Measurements from ENCODE around the gene SPON2. TPM values are rescaled to one million over a fixed set of nuclear protein-coding genes. Genes with fewer than 3 reads are reported as not detected.
A peak's percentile ranks its signal among the peaks of the same experiment; 100 is the strongest.

Gene SPON2
- total RNA-seq, 1 donor = 21.1 TPM

DNA sequence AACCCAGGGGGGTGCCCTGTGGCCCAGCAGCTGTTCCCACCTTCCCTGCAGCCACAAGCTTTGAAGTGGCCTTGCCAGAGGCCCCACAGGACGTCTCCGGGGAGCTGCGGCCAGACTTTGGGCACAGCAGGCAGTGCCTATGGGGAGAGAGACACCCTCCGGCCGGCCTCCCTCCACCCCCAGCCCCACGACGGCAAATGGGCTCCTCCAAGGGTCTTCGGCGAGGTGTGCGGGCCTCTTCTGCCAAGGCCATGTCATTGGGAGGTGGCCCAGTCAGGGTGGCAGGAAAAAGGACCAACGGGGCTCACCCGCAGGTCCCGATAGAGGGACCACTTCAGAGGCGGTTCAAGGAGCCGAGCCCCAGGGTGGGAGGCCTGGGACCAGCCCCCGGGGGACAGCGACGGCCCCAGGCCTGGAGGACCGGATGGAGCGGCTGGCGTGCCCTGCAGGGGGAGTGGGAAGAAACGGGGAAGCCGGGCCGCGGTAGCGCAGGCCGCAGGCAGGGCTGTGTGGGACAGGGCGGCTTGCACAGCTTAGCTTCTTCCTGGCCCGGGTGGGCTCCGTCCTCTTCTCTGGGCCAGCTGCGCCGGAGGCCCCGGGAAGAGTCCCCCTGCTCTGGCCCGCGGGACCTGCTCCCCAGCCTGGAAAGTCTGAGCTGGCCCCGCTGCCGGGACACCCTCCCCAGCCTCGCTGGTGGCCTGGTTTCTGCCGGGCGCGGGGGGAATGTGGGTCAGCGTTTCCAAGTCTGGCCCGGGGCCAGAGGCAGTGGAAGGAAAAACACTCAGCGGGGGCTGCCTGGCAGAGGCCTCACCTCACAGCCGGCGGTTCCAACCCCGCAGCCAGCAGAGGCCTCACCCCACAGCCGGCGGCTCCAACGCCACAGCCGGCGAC, 21.9 kb upstream of the SPON2 start:
- H3K4me3 ChIP-seq (ENCODE audit: low read depth, low read length) = peak overlapping the region; percentile 59
- DNase-seq (ENCODE audit: low read depth) = peak; percentile 50
- no peak for TF ChIP-seq CTCF (IDR thresholded peaks at IDR 0.05; ENCODE audit: insufficient read depth, low read length)

DNA sequence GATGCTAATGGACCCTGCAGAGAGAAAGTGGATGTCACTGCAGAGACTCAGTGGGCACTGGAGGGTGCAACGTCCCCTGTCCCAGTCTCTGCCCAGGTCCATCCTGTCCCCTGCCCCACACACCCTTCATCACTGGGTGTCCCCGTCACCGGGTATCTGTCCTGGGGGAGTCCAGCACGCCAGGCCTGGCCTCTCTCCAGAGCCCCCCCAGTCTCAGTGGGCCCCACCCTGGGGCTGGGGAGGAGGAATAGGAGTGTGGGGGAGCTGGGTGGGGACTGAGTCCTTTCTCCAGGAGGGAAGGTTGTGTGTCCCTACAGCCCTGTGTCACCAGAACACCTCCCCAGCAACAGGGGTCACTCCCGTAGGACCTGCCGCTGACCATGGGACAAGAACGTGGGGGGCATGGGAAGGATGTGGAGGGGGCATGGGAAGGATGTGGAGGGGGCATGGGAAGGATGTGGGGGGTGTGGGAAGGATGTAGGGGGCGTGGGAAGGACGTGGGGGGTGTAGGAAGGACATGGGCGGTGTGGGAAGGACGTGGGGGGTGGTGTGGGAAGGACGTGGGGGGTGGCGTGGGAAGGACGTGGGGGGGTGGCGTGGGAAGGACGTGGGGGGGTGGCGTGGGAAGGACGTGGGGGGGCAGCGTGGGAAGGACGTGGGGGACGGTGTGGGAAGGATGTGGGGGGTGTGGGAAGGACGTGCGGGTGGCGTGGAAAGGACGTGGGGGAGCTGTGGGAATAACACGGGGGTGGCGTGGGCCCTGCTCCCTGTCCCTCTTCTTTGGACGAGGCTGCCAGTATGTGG, 21.0 kb upstream of the SPON2 start:
- no peak for TF ChIP-seq CTCF (IDR thresholded peaks at IDR 0.05; ENCODE audit: insufficient read depth, low read length)
- DNase-seq (ENCODE audit: low read depth) = no peak
- peak overlapping the region; percentile 59 for H3K4me3 ChIP-seq (ENCODE audit: low read depth, low read length)

- no peak for TF ChIP-seq CTCF (IDR thresholded peaks at IDR 0.05; ENCODE audit: insufficient read depth, low read length)
Observed at GRCh38 chr4:1192493-1193205, 20.3 kb upstream of the SPON2 start.

DNA sequence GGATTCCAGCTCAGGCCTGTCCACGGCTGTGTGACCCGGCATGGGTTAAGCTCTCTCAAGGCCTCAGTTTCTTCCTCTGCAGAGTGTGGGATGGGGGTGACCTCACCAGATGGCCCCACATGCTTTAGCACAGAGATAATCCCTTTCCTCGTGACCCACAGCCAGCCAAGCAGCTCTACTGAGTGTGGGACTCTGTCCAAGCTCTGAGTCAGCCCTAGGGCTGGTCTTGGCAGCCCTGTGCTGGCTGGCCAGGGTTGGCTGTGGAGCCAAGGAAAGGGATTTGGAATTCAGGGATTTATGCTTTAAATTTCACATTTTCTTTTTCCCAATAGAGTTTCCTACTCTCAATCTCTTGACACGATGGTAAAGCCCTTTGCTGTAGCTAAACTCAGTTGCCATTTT, 19.7 kb upstream of the SPON2 start:
- no peak for TF ChIP-seq CTCF (IDR thresholded peaks at IDR 0.05; ENCODE audit: insufficient read depth, low read length)
- peak overlapping the region; percentile 10 for H3K4me3 ChIP-seq (ENCODE audit: low read depth, low read length)
- peak; percentile 98 for DNase-seq (ENCODE audit: low read depth)

More at GRCh38 chr4:1192493-1193205, 20.3 kb upstream of the SPON2 start:
- H3K4me3 ChIP-seq (ENCODE audit: low read depth, low read length) = peak overlapping the region; percentile 40
- DNase-seq (ENCODE audit: low read depth) = no peak

DNA sequence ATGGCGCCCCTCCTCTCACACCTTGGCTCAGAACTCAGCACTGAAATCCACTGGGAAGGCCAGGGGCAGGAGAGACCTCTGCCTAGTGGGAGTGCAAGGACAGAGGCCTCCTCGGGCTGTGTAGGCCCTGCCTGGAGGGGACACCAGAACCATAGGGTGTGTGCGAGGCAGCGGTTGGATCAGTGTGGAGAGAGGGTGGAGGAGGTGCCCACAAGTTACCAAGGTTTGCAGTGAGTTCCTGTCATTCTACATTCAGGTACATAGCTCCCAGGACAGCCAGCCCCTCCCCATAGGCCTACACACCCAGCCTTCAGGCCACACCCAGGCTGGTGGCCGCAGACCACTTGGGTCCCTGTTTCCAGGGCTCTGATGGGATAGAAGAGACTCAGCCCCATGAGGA, 19.2 kb upstream of the SPON2 start:
- no peak for DNase-seq (ENCODE audit: low read depth)
- TF ChIP-seq CTCF (IDR thresholded peaks at IDR 0.05; ENCODE audit: insufficient read depth, low read length) = no peak

DNA sequence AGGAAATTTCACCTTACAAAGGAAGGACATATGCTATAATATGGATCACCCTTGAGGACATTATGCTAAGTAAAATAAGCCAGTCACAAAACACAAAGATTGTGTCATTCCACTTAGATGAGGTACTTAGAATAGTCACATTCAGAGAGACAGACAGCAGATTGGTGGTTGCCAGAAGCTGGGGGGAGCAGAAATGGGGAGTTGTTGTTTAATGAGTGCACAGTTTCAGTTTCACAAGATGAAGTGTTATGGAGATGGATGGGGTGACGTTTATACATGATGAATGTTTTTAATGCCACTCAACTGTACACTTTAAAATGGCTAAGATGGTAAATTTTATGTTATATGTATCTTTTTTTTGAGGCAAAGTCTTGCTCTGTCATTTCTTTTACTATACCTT, 14.8 kb upstream of the SPON2 start:
- H3K4me3 ChIP-seq (ENCODE audit: low read depth, low read length) = no peak overlapping the region
- no peak for DNase-seq (ENCODE audit: low read depth)
- no peak for TF ChIP-seq CTCF (IDR thresholded peaks at IDR 0.05; ENCODE audit: insufficient read depth, low read length)

More for the DNA sequence above, 19.2 kb upstream of the SPON2 start:
- no peak overlapping the region for H3K4me3 ChIP-seq (ENCODE audit: low read depth, low read length)

Data from fibroblast of the aortic adventitia (primary cell).